ENCODE data around the gene SLC25A29.
"Not testable (repeated sequence)": the region's sequence is repeated elsewhere in the genome, so short reads cannot be mapped to it uniquely, and the experiment has no call there.

The SLC25A29 gene

GRCh38 chr14:100287202-100287997, 18.8 kb downstream of the SLC25A29 start:
- H3K4me3 ChIP-seq (replicated peaks in 1 of 2; ENCODE audit: low read depth in 2 of 2, low read length in 2 of 2), result no peak overlapping the region
- no peak for TF ChIP-seq CTCF (IDR thresholded peaks at IDR 0.05; ENCODE audit: low read depth, low read length)
- no peak for DNase-seq (ENCODE audit: low read depth in 2 of 2)

GRCh38 chr14:100286484-100287191, 19.6 kb downstream of the SLC25A29 start:
- no peak overlapping the region for H3K4me3 ChIP-seq (replicated peaks in 1 of 2; ENCODE audit: low read depth in 2 of 2, low read length in 2 of 2)
- TF ChIP-seq CTCF (IDR thresholded peaks at IDR 0.05; ENCODE audit: low read depth, low read length), result no peak
- DNase-seq (ENCODE audit: low read depth in 2 of 2), result no peak

GRCh38 chr14:100285913-100286400, 20.3 kb downstream of the SLC25A29 start:
- TF ChIP-seq CTCF (IDR thresholded peaks at IDR 0.05; ENCODE audit: low read depth, low read length), result no peak
- DNase-seq (ENCODE audit: low read depth in 2 of 2), result no peak

GRCh38 chr14:100285021-100285912, 21.0 kb downstream of the SLC25A29 start:
- DNase-seq (ENCODE audit: low read depth in 2 of 2), result peak; percentile 59 to 66
- peak overlapping the region; percentile 63 to 70 for H3K4me3 ChIP-seq (replicated peaks in 1 of 2; ENCODE audit: low read depth in 2 of 2, low read length in 2 of 2)
- peak; percentile 73 for TF ChIP-seq CTCF (IDR thresholded peaks at IDR 0.05; ENCODE audit: low read depth, low read length)

More at GRCh38 chr14:100285913-100286400, 20.3 kb downstream of the SLC25A29 start:
- H3K4me3 ChIP-seq (replicated peaks in 1 of 2; ENCODE audit: low read depth in 2 of 2, low read length in 2 of 2), result peak overlapping the region; percentile 50 to 70

GRCh38 chr14:100283984-100284881, 22.0 kb downstream of the SLC25A29 start:
- peak overlapping the region in 1 of 2 donors; percentile 70 for H3K4me3 ChIP-seq (replicated peaks in 1 of 2; ENCODE audit: low read depth in 2 of 2, low read length in 2 of 2)
- no peak for TF ChIP-seq CTCF (IDR thresholded peaks at IDR 0.05; ENCODE audit: low read depth, low read length)
- no peak for DNase-seq (ENCODE audit: low read depth in 2 of 2)

- DNase-seq (ENCODE audit: low read depth in 2 of 2); H3K4me3 ChIP-seq (replicated peaks in 1 of 2; ENCODE audit: low read depth in 2 of 2, low read length in 2 of 2): not testable (repeated sequence)
These were observed 22.8 kb downstream of the SLC25A29 start for GRCh38 chr14:100283436-100283835.
